T-cell (primary cell): ENCODE data around the gene CDK2. TPM values are rescaled to one million over a fixed set of nuclear protein-coding genes. Genes with fewer than 3 reads are reported as not detected.

Source experiments
- ATAC-seq, 4 experiments: fragments of 200-7000 bp in 3 of 4; fragments of 150-1000 bp in 1 of 4; cut with Tn5 transposase; replicated peaks in 1 of 4; 1 replicate in 3 of 4; 2 replicates in 1 of 4; pipeline ENCODE4 v1.10.0; 2021; ENCODE audit warnings: moderate library complexity in 3 of 4, mild to moderate bottlenecking in 2 of 4, moderate number of reproducible peaks in 1 of 4
- CTCF ChIA-PET, 2 donors: fragments of 300-600 bp; sonication (Branson Sonifier 250); formaldehyde crosslinking; loops; one replicate each; lab custom pipeline; 2022; ENCODE audit warnings: antibody characterized with exemption in 2 of 2; lab: Charles Lee
- POLR2A ChIA-PET, 2 donors: fragments of 300-600 bp; sonication (Branson Sonifier 250); formaldehyde crosslinking; loops; one replicate each; lab custom pipeline; 2022; ENCODE audit warnings: antibody characterized with exemption in 2 of 2; lab: Charles Lee
- DNase-seq, 35 experiments: peaks; one replicate each; pipeline versions ENCODE4 v3.0.0 to v3.0.0-alpha.2; 2013 to 2023
- H3K27ac ChIP-seq: one replicate; pipeline ENCODE4 v1.5.1; 2013; ENCODE audit warnings: low read length
- H3K27me3 ChIP-seq, 2 experiments: replicated peaks in 1 of 2; 1 replicate in 1 of 2; 2 replicates in 1 of 2; pipeline versions ENCODE4 v1.6.1 to v1.7.0; 2013; ENCODE audit warnings: low read length in 1 of 2, mixed read lengths in 1 of 2; ENCODE audit not compliant: control insufficient read depth in 2 of 2, insufficient read depth in 2 of 2; ENCODE audit errors: extremely low read depth in 1 of 2
- H3K36me3 ChIP-seq, 2 donors: 1 replicate in 1 of 2; 2 replicates in 1 of 2; pipeline versions ENCODE4 v1.6.1 to v1.7.0; 2013; ENCODE audit warnings: low read length in 1 of 2; ENCODE audit not compliant: control insufficient read depth in 2 of 2, insufficient read depth in 1 of 2; ENCODE audit errors: extremely low read depth in 1 of 2
- H3K4me1 ChIP-seq, 2 experiments: 1 replicate in 1 of 2; 2 replicates in 1 of 2; pipeline versions ENCODE4 v1.6.1 to v1.7.0; 2013; ENCODE audit warnings: low read length in 2 of 2, mixed read lengths in 1 of 2; ENCODE audit not compliant: insufficient read depth in 2 of 2, control insufficient read depth in 1 of 2; ENCODE audit errors: extremely low read depth in 1 of 2
- H3K4me3 ChIP-seq, 2 donors: 1 replicate in 1 of 2; 2 replicates in 1 of 2; pipeline versions ENCODE4 v1.5.1 to v1.7.0; 2013; ENCODE audit warnings: mild to moderate bottlenecking in 2 of 2, low read length in 1 of 2, moderate library complexity in 1 of 2; ENCODE audit not compliant: control insufficient read depth in 1 of 2; ENCODE audit errors: extremely low read depth in 1 of 2
- H3K9me3 ChIP-seq: 2 replicates; pipeline ENCODE4 v1.7.0; 2013
- H3K27ac Mint-ChIP-seq, 2 donors: one replicate each; pipeline ENCODE4 v1.8.0; 2020 to 2021; ENCODE audit warnings: mild to moderate bottlenecking in 2 of 2, mixed read lengths in 2 of 2
- H3K27me3 Mint-ChIP-seq, 2 donors: one replicate each; pipeline ENCODE4 v1.8.0; 2021 to 2022; ENCODE audit warnings: mixed read lengths in 2 of 2
- H3K36me3 Mint-ChIP-seq: one replicate; pipeline ENCODE4 v1.8.0; 2021; ENCODE audit warnings: mixed read lengths
- H3K4me1 Mint-ChIP-seq, 3 donors: one replicate each; pipeline ENCODE4 v1.8.0; 2020 to 2022; ENCODE audit warnings: mixed read lengths in 3 of 3, mild to moderate bottlenecking in 1 of 3
- H3K4me3 Mint-ChIP-seq, 3 donors: one replicate each; pipeline ENCODE4 v1.8.0; 2020 to 2022; ENCODE audit warnings: mild to moderate bottlenecking in 3 of 3, mixed read lengths in 3 of 3, moderate library complexity in 3 of 3
- H3K9me3 Mint-ChIP-seq, 3 donors: one replicate each; pipeline ENCODE4 v1.8.0; 2020 to 2022; ENCODE audit warnings: mixed read lengths in 3 of 3
- WGBS: methylation state at CpG from one replicate; pipeline ENCODE4 v1.1.5; 2013; ENCODE audit warnings: missing lambda C conversion rate; ENCODE audit not compliant: insufficient coverage; 5-methylcytosine and 5-hydroxymethylcytosine counted together
- total RNA-seq, 35 experiments: library from RNA in 6 of 35; stranded (reverse) in 6 of 35; fragments of 120-200 nt in 1 of 35; gene quantifications; one replicate each; pipeline versions ENCODE4 v1.2.1 to v1.2.4 and lab custom pipeline; 2013 to 2026

Gene CDK2
- total RNA-seq, 5 donors from 2014 or later (not counting 1 experiment from before 2014, with no cell fraction given): 17.8 to 32.3 (median 23.3) TPM

DNA sequence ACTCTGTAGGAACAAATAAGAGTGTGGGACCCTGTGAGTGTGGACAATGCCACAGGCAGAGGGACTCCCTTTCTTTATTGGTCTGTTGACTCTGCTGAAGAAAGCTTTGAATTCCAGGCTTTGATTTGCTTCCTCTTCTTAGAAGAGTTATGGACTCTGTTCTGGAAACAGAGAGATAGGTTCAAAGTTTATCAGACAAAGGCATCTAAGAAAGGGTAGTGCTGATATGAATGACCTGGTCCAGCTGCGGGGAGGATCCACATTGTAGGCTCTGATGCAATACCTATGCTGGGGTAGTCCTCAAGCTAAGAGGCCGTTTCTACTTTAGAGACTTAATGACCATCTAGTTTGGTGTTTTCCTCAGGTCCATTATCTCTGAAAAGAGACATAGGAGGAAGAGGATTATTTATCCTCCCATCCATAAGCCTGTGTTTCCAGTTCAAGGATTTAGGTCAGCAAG lies 43.5 kb downstream of the CDK2 start:
- peaks cover 21 to 24% (median 24%) of the 10 kb centered on the region in 3 donors for H3K4me1 Mint-ChIP-seq
- 100% methylated on average over 1 of the region's 2 CpGs for WGBS
- Histone ChIP-seq H3K4me1 (peaks cover 6 to 16% of the 10 kb centered on the region in 2 experiments), H3K27me3 (no peaks in the 10 kb centered on the region), H3K9me3 (no peaks in the 10 kb centered on the region), H3K4me3 (no peak overlapping the region), H3K27ac (no peak overlapping the region), H3K36me3 (no peaks in the 10 kb centered on the region)
- CTCF ChIA-PET: interaction anchor here (1.0 to 1.4 kb wide), 3 partner anchors 10 to 37 kb away, joined by 3 to 4 read pairs (median 4); no protein-coding TSS in a partner anchor
- ATAC-seq (no peak), DNase-seq (no peak)
- no peaks in the 10 kb centered on the region for H3K27me3 Mint-ChIP-seq
- no peak overlapping the region for H3K27ac Mint-ChIP-seq
- H3K4me3 Mint-ChIP-seq: no peak overlapping the region
- POLR2A ChIA-PET: interaction anchor here in 1 of 2 donors (0.5 kb wide), 1 partner anchor 342 kb away, joined by 5 read pairs; no protein-coding TSS in a partner anchor
- no peaks in the 10 kb centered on the region for H3K9me3 Mint-ChIP-seq
- H3K36me3 Mint-ChIP-seq: peaks cover 7% of the 10 kb centered on the region

DNA sequence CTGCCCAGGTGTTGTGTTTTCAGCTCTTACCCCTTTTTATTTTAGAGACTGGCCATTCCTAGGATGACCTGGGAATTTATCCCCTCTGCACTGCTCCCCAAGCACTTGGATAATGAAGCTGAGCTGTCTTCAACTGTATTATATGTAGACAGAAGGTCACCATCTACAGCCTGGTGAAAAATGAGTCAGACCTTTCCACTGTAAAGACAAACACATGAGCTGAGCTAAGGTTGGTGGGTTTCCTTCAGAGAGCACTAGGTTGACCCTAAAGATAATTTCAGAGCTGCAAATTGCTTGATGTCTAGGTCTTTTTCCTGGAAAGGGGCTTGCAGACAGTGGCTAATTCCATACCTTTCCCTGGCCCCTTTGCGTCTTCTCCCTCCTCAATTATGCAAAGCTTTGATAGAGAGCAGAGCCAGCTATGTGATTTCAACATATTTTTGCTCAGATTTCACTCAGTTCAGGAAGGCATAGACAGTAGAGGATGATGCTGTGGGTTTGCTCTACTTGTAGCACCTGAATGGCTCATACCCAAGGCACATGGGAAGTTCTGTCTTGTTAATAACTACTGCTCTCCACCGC lies 45.0 kb downstream of the CDK2 start:
- no peaks in the 10 kb centered on the region for H3K9me3 ChIP-seq
- H3K4me3 ChIP-seq: no peak overlapping the region
- H3K27me3 Mint-ChIP-seq: no peaks in the 10 kb centered on the region
- no peak overlapping the region for H3K27ac ChIP-seq
- H3K27me3 ChIP-seq: no peaks in the 10 kb centered on the region
- H3K36me3 Mint-ChIP-seq: peaks cover 7% of the 10 kb centered on the region
- no CpG with 5 or more reads among the region's 2 CpGs for WGBS
- ChIA-PET CTCF (interaction anchor here (1.0 to 1.4 kb wide), 2 partner anchors 9 to 16 kb away, joined by 3 read pairs; no protein-coding TSS in a partner anchor), POLR2A (interaction anchor here in 1 of 2 donors (0.6 kb wide), 1 partner anchor 1711 kb away, joined by 6 read pairs; no protein-coding TSS in a partner anchor)
- no peaks in the 10 kb centered on the region for H3K36me3 ChIP-seq
- DNase-seq: no peak
- peaks cover 6 to 12% of the 10 kb centered on the region in 2 experiments for H3K4me1 ChIP-seq
- no peaks in the 10 kb centered on the region for H3K9me3 Mint-ChIP-seq
- no peak for ATAC-seq
- H3K27ac Mint-ChIP-seq: no peak overlapping the region
- peaks cover 16 to 18% (median 16%) of the 10 kb centered on the region in 3 donors for H3K4me1 Mint-ChIP-seq
- no peak overlapping the region for H3K4me3 Mint-ChIP-seq

DNA sequence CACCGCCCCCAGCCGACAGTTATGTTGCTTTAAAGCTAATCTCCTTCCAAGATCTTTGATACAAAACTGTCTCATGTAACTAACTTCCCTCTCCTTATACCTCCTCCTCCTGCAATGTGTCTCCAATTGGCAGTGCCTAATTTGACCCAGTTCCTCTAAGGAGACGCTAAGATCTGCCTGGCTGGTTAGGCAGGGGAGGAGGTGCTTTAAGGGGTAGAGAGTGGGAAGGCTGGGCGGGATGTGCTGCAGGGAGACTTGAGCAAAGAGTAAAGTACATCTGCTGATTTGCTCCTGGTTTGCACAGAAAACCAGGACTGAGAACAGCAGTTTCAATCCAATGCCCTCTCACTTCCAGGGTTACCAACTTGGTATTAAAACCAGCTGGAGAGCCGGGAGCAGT lies 46.9 kb downstream of the CDK2 start:
- no peak overlapping the region for H3K4me3 ChIP-seq
- H3K36me3 Mint-ChIP-seq: peaks cover 7% of the 10 kb centered on the region
- no peak overlapping the region for H3K27ac Mint-ChIP-seq
- peaks cover 5 to 6% (median 6%) of the 10 kb centered on the region in 3 donors for H3K4me1 Mint-ChIP-seq
- H3K27ac ChIP-seq: no peak overlapping the region
- H3K9me3 ChIP-seq: no peaks in the 10 kb centered on the region
- H3K27me3 Mint-ChIP-seq: no peaks in the 10 kb centered on the region
- H3K36me3 ChIP-seq: no peaks in the 10 kb centered on the region
- H3K4me1 ChIP-seq: no peaks in the 10 kb centered on the region
- DNase-seq (no peak), ATAC-seq (no peak)
- 100% methylated on average over 2 of the region's 5 CpGs for WGBS
- ChIA-PET POLR2A (no interaction called here), CTCF (interaction anchor here in 1 of 2 donors (0.6 kb wide), 1 partner anchor 383 kb away, joined by 4 read pairs; no protein-coding TSS in a partner anchor)
- H3K9me3 Mint-ChIP-seq: no peaks in the 10 kb centered on the region
- H3K27me3 ChIP-seq: no peaks in the 10 kb centered on the region
- no peak overlapping the region for H3K4me3 Mint-ChIP-seq

DNA sequence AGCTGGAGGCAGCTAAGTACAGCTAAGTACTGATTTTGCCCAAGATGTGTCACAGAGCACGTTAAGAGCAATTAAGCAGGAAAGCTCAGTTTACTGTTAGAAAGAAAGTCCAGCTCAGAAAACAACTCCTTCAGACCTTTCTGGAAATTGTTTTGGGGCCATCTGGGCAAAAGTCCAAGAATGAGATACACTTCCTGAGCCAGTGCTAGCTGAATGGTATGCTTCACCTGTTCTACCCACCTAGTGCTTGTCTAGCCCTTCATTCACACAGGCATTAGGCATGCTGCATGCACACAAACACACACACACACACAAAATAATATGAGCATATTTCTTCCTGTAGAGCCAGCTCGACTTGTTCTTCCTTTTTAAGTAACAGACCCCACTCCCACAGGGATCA lies 47.6 kb downstream of the CDK2 start:
- ChIA-PET CTCF (interaction anchor here (0.7 to 0.8 kb wide), 2 partner anchors 18 kb away, joined by 3 read pairs; no protein-coding TSS in a partner anchor), POLR2A (no interaction called here)
- H3K4me1 Mint-ChIP-seq: peaks cover under 1 to 2% (median under 1%) of the 10 kb centered on the region in 3 donors
- Histone ChIP-seq H3K36me3 (no peaks in the 10 kb centered on the region), H3K4me1 (no peaks in the 10 kb centered on the region), H3K27ac (no peak overlapping the region), H3K4me3 (no peak overlapping the region), H3K9me3 (no peaks in the 10 kb centered on the region), H3K27me3 (no peaks in the 10 kb centered on the region)
- DNase-seq: no peak
- 38% methylated on average over 1 of the region's 2 CpGs for WGBS
- no peaks in the 10 kb centered on the region for H3K27me3 Mint-ChIP-seq
- ATAC-seq: no peak
- H3K27ac Mint-ChIP-seq: no peak overlapping the region
- H3K9me3 Mint-ChIP-seq: no peaks in the 10 kb centered on the region
- no peak overlapping the region for H3K4me3 Mint-ChIP-seq
- peaks cover 7% of the 10 kb centered on the region for H3K36me3 Mint-ChIP-seq

DNA sequence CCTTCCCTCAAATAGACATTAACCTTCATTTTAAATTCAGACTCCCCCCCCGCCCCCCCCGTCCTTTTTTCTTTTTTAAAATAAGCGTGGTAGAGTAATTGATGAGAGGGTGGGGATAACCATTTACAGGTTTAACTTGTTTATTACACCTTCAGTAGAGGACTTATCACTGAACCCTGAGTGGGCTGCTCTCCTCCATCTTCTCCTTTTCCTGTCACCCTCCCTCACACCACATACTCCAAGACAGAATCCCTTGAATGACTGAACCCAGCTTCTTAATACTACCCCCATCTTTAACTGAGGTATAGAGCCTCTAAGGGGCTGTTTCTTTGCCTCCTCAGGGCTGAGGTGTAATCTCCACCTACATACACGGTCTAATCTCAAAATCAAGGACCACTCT lies 50.6 kb downstream of the CDK2 start:
- ChIA-PET POLR2A (no interaction called here), CTCF (no interaction called here)
- Histone ChIP-seq H3K4me3 (no peak overlapping the region), H3K27ac (no peak overlapping the region), H3K36me3 (no peaks in the 10 kb centered on the region), H3K4me1 (peaks cover 11 to 20% of the 10 kb centered on the region in 2 experiments), H3K27me3 (no peaks in the 10 kb centered on the region), H3K9me3 (no peaks in the 10 kb centered on the region)
- no peaks in the 10 kb centered on the region for H3K27me3 Mint-ChIP-seq
- no peak overlapping the region for H3K27ac Mint-ChIP-seq
- no peaks in the 10 kb centered on the region for H3K9me3 Mint-ChIP-seq
- peaks cover 16 to 23% (median 17%) of the 10 kb centered on the region in 3 donors for H3K4me1 Mint-ChIP-seq
- DNase-seq: no peak
- no peak overlapping the region for H3K4me3 Mint-ChIP-seq
- H3K36me3 Mint-ChIP-seq: peaks cover 3% of the 10 kb centered on the region
- no CpG with 5 or more reads among the region's 4 CpGs for WGBS
- ATAC-seq: no peak

DNA sequence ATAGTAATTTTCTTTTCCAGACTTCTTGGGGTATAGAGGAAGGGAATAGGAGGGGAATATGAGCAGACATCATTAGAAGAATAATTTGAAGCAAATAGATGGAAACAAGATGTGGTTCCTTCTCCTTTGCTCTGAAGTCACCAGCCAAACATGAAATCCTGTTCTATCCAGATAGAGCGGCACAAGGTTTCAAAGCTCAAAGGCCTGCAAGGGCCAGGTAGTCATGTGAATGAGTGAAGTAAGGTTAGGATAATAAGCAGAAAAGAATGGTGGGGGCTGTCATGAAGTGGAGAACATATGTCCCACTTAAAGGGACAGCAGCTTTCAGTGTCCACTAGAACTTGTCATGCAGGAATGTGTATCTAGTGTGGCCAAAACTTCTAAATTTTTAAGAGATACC lies 51.7 kb downstream of the CDK2 start:
- 100% methylated on average over 1 of the region's 1 CpG for WGBS
- H3K4me3 Mint-ChIP-seq: no peak overlapping the region
- POLR2A ChIA-PET: no interaction called here

More for the DNA sequence above, 51.7 kb downstream of the CDK2 start:
- H3K4me1 ChIP-seq: peaks cover 13 to 22% of the 10 kb centered on the region in 2 experiments
- H3K36me3 ChIP-seq: no peaks in the 10 kb centered on the region
- Mint-ChIP-seq H3K4me1 (peaks cover 19 to 30% (median 20%) of the 10 kb centered on the region in 3 donors), H3K36me3 (peaks cover 3% of the 10 kb centered on the region), H3K27ac (peak overlapping the region in 1 of 2 donors; percentile 39), H3K27me3 (no peaks in the 10 kb centered on the region), H3K9me3 (no peaks in the 10 kb centered on the region)
- ATAC-seq (no peak), DNase-seq (no peak)
- CTCF ChIA-PET: interaction anchor here in 1 of 2 donors (0.6 kb wide), 1 partner anchor 10 kb away, joined by 3 read pairs; no protein-coding TSS in a partner anchor
- H3K27me3 ChIP-seq: no peaks in the 10 kb centered on the region
- H3K4me3 ChIP-seq: no peak overlapping the region
- H3K27ac ChIP-seq: no peak overlapping the region
- H3K9me3 ChIP-seq: no peaks in the 10 kb centered on the region
